Stimulated activated CD8-positive, alpha-beta memory T cell treated with anti-CD3 and anti-CD28 coated beads, Interleukin-7, amount 100 ng/mL, for 4 hours (primary cell): ENCODE measurements around the gene ASIP.
"Not testable (repeated sequence)": the region's sequence is repeated elsewhere in the genome, so short reads cannot be mapped to it uniquely, and the experiment has no call there.

Source experiments
- DNase-seq, 2 donors: peaks; one replicate each; pipeline ENCODE4 v3.0.0-alpha.2; 2020; ENCODE audit warnings: low read depth in 2 of 2

The ASIP gene, protein sequence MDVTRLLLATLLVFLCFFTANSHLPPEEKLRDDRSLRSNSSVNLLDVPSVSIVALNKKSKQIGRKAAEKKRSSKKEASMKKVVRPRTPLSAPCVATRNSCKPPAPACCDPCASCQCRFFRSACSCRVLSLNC

DNA sequence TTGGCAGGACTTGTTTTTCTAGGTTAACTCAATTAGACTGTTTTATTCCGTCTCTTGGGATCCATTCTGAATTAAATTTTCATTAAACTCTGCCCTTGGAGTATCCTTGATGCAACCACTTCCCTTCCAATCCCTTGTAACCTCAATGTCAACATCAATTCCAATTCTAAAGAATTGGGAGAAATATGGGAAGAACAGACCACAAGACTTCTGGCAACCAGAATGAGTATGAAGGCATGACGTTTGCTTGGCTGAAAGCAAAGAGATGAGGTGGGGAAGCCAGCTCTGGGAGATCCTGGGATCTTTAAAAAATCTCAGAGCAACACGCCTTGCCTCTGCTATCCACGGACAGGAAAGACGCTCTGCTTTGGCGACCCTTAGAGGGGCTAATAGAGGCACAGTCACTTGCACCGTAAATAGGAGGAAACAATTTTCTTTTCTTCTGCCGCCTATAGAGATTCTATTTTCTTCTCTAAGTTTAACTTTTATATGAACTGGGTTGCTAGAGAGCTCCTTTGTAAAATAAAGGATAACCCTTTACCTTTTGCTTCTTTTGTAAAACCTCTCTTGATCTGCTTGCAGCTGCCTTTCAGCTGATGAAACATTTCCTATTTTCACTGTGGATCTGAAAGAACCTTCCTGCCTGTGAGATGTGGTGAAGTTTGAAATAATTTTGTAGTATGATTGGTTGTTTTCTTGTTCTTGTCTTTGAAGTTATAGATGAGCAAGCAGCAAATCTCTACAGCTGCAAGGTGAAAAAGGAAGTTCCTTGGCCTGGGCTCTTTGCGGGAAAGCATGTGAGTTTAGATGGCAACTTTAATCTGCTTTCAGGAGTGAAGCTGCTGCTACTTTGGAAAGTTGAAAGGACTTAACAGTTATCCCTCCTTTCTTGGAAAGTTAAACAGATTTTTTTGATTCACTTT lies at the start of gene ASIP:
Gene ASIP (plus strand): TSS at position 731 of the 923 bp plus-strand sequence. CDS start 18,952 bp downstream, outside the sequence.
- no peak for DNase-seq

GRCh38 chr20:34193051-34193450 lies 48.2 kb upstream of the ASIP start:
- DNase-seq, result no peak

DNA sequence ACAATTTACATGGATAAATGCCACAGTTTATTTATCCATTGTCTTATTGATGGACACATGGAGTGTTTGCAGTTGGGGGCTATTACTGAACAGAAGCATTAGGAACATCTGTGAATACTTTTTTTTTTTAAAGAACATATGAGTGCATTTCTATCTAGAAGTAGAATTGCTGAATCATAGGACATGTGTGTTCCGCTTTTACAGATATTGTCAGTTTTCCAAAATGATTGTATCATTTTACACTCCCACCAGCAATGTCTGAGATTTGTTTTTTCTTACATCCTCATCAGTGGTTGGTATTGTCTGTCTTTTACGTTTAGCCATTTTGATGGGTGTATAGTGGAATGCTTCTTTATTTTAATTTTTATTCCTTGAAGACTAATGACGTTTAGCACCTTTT lies 42.0 kb upstream of the ASIP start:
- DNase-seq, result no peak

GRCh38 chr20:34200023-34200422 lies 41.2 kb upstream of the ASIP start:
- DNase-seq, result no peak

DNA sequence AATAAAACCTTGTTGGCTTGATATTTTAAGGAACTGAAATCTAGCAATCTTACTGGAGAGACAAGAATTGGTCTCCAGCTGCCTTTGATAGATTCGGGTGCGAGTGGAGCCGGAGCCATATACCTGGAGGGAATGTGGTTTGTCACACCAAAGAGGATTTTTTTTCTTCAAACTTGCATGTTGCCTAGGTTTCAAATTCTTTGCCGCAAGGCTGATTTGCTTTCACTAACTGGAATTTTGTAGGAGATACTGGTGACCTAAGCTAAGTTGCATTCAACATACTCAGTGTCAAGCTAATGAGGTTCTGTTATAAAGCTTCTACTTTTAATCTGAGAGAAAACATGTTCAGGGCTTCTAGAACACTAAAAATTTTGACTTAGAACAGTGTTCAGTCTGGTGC lies 39.7 kb upstream of the ASIP start:
- no peak for DNase-seq

- not testable (repeated sequence) for DNase-seq
Measured at GRCh38 chr20:34205172-34205880, 35.9 kb upstream of the ASIP start.

DNA sequence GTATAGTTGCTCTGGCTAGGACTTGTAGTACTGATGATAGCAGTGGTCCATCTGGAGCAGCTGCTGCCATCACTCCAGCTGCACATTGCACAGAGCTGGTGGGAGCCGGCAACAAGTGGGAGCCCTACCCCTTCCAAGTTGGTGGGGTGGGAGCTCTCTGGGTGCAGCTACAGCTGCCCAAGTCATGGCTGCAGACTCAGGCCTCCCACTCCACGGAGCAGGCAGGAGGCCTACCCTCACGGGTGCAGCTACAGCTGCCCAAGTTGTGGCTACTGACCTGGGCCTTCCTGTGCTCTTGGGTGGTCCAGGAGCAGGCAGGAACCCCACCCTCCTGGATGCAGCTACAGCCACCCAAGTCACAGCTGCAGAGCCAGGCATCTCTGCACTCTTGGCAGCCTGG lies 32.1 kb upstream of the ASIP start:
- DNase-seq, result no peak

GRCh38 chr20:34210271-34210670 lies 31.0 kb upstream of the ASIP start:
- no peak for DNase-seq

GRCh38 chr20:34211591-34211990 lies 29.6 kb upstream of the ASIP start:
- DNase-seq, result no peak

GRCh38 chr20:34213213-34213612 lies 28.0 kb upstream of the ASIP start:
- no peak for DNase-seq

DNA sequence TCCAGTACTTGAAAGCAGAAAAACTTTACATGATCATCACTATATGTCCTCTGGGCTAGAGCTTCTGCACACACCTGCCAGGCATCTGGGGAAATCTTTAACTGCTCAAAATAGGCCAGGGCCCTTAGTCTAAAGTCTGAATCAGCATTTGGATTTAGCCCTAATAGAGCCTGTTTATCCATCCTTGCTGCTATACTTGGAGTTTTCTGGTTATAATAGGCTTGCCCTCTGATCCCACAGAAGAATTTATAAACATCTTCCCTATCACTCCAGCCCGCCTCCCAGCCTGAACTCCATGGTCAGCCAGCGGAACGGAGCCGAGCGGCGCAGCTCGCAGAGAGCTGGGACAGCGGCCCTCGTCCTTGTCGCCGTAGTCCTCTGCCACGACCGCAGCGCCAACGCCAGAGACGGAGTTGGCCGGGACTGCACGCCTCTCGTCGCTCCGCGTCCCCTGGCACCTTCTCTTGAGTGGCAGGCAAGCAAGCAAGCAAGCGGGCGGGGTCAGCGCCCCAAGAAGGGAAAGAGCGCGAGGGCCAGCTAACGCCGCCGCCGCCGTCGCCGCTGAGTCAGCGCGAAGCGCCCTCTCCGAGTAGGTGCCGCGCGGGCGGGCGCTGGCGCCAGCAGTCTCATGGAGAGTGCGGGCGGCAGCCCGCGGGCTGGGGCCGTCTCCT lies 25.4 kb upstream of the ASIP start:
- DNase-seq, result peak; percentile 5 to 38

DNA sequence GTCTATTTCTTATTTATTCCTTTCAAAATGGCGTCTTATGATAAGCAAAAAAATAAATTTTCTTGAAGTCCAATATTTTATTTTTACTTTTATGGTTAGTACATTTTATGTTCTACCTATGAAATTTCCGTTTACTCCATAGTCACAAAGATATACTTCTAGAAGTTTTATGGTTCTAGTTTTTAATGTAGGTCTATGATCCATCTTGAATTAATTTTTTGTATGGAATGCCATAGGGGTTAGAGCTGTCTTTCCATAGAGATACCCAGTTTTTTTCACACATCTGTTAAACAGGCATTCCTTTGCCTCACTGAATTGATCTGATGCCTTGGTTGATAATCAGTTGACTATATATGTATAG lies 24.9 kb upstream of the ASIP start:
- DNase-seq, result no peak

GRCh38 chr20:34220561-34220960 lies 20.7 kb upstream of the ASIP start:
- no peak for DNase-seq

GRCh38 chr20:34222208-34222607 lies 19.0 kb upstream of the ASIP start:
- DNase-seq, result no peak

GRCh38 chr20:34224251-34224650 lies 17.0 kb upstream of the ASIP start:
- DNase-seq, result not testable (repeated sequence)

- DNase-seq, result no peak
Measured at GRCh38 chr20:34231634-34232033, 9.6 kb upstream of the ASIP start.

DNA sequence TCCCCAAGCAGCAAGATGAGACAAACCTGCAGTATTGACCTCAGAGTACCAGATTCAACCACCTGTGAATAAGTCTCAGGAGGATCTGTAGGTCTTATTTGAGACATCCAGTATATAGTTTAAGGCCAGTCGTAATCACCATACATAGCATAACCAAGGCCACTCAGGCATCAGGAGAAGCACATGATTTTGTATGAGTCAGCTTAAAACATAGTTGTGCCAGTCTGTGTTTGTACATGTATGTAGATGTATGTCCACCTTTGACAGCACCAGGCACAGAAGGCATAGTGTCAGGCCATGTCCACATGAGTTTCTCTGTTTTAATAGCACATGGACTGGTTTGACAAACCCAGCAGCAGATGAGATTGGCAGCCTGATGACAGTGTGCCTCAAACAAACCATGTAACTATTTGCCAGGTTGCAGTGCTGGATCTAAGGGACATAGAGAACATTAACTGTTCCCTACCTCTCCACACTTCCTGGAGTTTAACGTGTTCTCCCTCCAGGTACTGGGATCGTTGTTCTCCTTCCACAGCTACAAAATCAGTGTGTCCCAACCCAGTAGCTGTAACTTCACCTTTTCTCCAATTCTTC lies 8.6 kb upstream of the ASIP start:
- DNase-seq, result no peak

GRCh38 chr20:34233687-34234086 lies 7.5 kb upstream of the ASIP start:
- DNase-seq, result no peak

DNA sequence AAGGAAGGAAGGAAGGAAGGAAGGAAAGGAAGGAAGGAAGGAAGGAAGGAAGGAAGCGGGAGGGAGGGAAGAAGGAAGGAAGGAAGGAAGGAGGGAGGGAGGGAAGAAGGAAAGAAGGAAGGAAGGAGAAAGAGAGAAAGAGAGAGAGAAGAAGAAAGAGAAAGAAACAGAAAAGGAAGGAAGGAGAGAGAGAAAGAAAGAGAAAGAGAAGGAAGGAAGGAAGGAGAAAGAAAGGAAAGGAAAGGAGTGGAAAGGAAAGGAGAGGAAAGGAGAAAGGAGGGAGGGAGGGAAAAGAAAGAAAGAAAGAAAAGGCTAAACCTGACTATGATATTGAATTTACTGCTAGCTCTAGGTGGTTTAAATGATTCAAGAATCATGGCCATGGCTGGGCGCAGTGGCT lies 5.3 kb upstream of the ASIP start:
- DNase-seq, result no peak

- DNase-seq, result no peak
Measured at GRCh38 chr20:34237942-34238341, 3.3 kb upstream of the ASIP start.

DNA sequence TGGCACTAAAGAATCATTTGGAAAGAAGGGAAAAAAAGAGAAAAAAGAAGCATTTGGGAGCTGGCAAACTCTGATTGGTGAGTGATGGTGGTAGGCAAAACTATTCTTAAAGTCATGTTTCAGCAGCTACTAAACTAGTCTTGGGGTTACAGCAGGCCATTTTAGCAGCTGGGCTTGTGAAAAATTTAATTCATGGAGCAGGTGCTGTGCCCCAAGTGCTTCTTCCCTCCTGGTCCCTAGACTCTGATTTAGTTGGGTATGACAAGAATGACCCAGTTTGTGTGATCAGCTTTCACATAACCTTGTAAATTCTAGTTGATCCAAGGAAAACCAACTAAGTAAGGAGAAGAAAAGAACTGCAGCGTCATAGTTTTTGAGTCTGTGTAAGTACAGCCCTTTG lies 1.1 kb upstream of the ASIP start:
- no peak for DNase-seq

- not testable (repeated sequence) for DNase-seq
Measured at GRCh38 chr20:34242015-34242414, 792 bp downstream of the ASIP start.
